Melanocyte of skin (primary cell): ENCODE data around the gene CORO1A. TPM values are rescaled to one million over a fixed set of nuclear protein-coding genes. Genes with fewer than 3 reads are reported as not detected.

Experiments used
- small RNA-seq, 2 donors: library from RNA; depleted of rRNA; stranded (forward); fragments of <200 nt; gene quantifications; one replicate each; pipeline ENCODE3, GENCODE V24; 2012
- total RNA-seq, 2 donors: library from RNA; depleted of rRNA; stranded (reverse); fragments of >200 nt; gene quantifications; 2 replicates each; pipeline ENCODE4 v1.2.3, GENCODE V29; 2012

The CORO1A gene
- total RNA-seq: 1 to 10 TPM in 1 of 2 donors, under 1 TPM in 1; 0.69 to 1.3 TPM

GRCh38 chr16:30183233-30184095 lies at the start of gene CORO1A:
TSS of gene CORO1A (plus strand) at chr16:30183602. CDS start at chr16:30185210, 1,608 bp downstream.

DNA sequence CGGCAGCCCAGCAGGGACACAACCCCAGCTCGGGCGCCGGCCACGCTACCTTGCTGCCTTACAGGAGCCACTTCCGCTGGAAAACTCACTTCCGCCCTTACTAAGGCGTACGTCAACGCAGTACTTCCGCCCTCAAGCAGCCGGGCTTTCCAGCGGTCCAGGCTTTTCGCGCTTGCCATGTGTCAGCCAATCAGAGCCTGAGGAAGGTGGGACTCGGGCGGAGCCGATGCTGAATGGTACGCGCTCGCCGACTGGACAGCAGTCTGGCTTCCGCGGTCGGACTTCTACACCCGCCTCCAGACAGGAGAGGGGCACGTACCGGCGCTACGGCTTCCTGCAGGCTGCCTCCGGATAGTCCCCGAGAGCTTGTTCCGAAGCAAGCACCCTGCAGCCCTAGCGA lies 10.2 kb downstream of the CORO1A start, which contains the start of the genes BOLA2B and SLX1A:
Gene BOLA2B (minus strand): TSS at position 52 of the 400 bp plus-strand sequence. CDS start 71 bp downstream, outside the sequence.
Gene SLX1A (plus strand): TSS at position 261 of the 400 bp plus-strand sequence. CDS start 210 bp downstream, outside the sequence.

DNA sequence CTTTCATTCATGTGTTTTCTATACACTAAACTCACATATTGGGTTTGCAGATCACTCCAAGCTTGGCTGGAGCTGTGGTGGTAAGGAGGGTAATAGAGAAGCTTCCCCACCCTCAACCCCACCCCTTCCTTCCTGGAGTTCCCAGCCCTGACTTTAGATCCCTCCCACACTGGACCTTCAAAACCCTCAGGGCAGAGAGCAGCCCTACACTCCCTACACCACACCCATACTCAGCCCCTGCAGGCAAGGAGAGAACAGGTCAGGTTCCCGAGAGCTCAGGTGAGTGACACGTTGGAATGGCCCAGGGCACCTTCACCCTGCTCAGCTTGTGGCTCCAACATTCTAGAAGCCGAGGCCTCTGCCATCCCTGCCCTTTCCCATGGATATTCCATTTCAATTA lies 15.6 kb downstream of the CORO1A start, which contains the start of gene SULT1A3:
Gene SULT1A3 (plus strand): TSS at position 207 of the 400 bp plus-strand sequence. CDS start 1,474 bp downstream, outside the sequence.

Small RNA genes lying within 50 kb of the gene (small RNA-seq; reads per million reads assigned to genes)
- gene AC106782.4: 0 reads per million in 2 donors

Other genes with a start within 250 kb of the CORO1A start
- 10 to 100 TPM; 72.9 to 86.4 TPM for gene TMEM219, start 221.5 kb upstream of the CORO1A start, total RNA-seq
- 10 to 100 TPM; 43.6 to 46.1 TPM for gene TAOK2, start 209.7 kb upstream of the CORO1A start, total RNA-seq
- gene HIRIP3, start 188.0 kb upstream of the CORO1A start, total RNA-seq: 1 to 10 TPM; 6.9 to 7.3 TPM
- 10 to 100 TPM; 24.4 to 33.0 TPM for gene INO80E, start 187.4 kb upstream of the CORO1A start, total RNA-seq
- under 1 TPM in 1 of 2 donors, not detected in 1; 0.33 TPM for gene DOC2A, start 172.6 kb upstream of the CORO1A start, total RNA-seq
- not detected for gene C16orf92, start 160.4 kb upstream of the CORO1A start, total RNA-seq
- not detected for gene TLCD3B, start 152.3 kb upstream of the CORO1A start, total RNA-seq
- gene ALDOA, start 117.8 kb upstream of the CORO1A start, total RNA-seq: 100 to 1,000 TPM; 768 to 871 TPM
- gene PPP4C, start 107.6 kb upstream of the CORO1A start, total RNA-seq: 100 to 1,000 TPM; 138 to 221 TPM
- 1 to 10 TPM in 1 of 2 donors, under 1 TPM in 1; 0.33 to 1.7 TPM for gene TBX6, start 91.7 kb upstream of the CORO1A start, total RNA-seq
- 1 to 10 TPM; 6.0 to 7.9 TPM for gene YPEL3, start 87.4 kb upstream of the CORO1A start, total RNA-seq
- under 1 TPM; 0.33 to 0.69 TPM for gene GDPD3, start 70.1 kb upstream of the CORO1A start, total RNA-seq
- 10 to 100 TPM; 16.5 to 21.6 TPM for gene MAPK3, start 60.4 kb upstream of the CORO1A start, total RNA-seq
- 100 to 1,000 TPM; 189 to 253 TPM for gene BOLA2B, start 10.1 kb downstream of the CORO1A start, total RNA-seq
- 10 to 100 TPM; 28.6 to 51.3 TPM for gene SLX1A, start 10.3 kb downstream of the CORO1A start, total RNA-seq
- 1 to 10 TPM; 1.4 to 3.3 TPM for gene SULT1A3, start 15.7 kb downstream of the CORO1A start, total RNA-seq
- gene NPIPB13, start 64.9 kb downstream of the CORO1A start, total RNA-seq: 1 to 10 TPM in 1 of 2 donors, under 1 TPM in 1; 1.00 to 5.2 TPM
- gene CD2BP2, start 171.7 kb downstream of the CORO1A start, total RNA-seq: 10 to 100 TPM; 27.9 to 31.3 TPM
- gene TBC1D10B, start 186.9 kb downstream of the CORO1A start, total RNA-seq: 10 to 100 TPM; 28.2 to 35.6 TPM
- gene MYL11, start 191.2 kb downstream of the CORO1A start, total RNA-seq: not detected
- gene SEPTIN1, start 199.0 kb downstream of the CORO1A start, total RNA-seq: not detected
- gene ZNF48, start 211.8 kb downstream of the CORO1A start, total RNA-seq: 1 to 10 TPM; 5.7 to 5.9 TPM
- gene ZNF771, start 224.0 kb downstream of the CORO1A start, total RNA-seq: 10 to 100 TPM in 1 of 2 donors, 1 to 10 TPM in 1; 9.3 to 13.3 TPM
- 10 to 100 TPM; 13.4 to 52.6 TPM for gene DCTPP1, start 246.4 kb downstream of the CORO1A start, total RNA-seq